Tibial artery (tissue), 4 donors: ENCODE results near the gene RSPRY1.

Experiments
- DNase-seq, 2 donors: peaks; one replicate each; pipeline ENCODE4 v3.0.0-alpha.2; 2019
- H3K27ac ChIP-seq, 2 donors: fragments of 200-600 bp; sonication (generic) in 1 of 2; 1 replicate in 1 of 2; 2 replicates in 1 of 2; pipeline ENCODE4 v1.5.1; 2018 to 2019; ENCODE audit warnings: mild to moderate bottlenecking in 1 of 2
- H3K27me3 ChIP-seq, 2 donors: fragments of 200-600 bp; sonication (generic) in 1 of 2; one replicate each; pipeline versions ENCODE4 v1.5.1 to v1.6.0; 2016 to 2019
- H3K36me3 ChIP-seq, 3 donors: fragments of 200-600 bp; sonication (generic) in 2 of 3; one replicate each; pipeline ENCODE4 v1.5.1; 2016 to 2019; ENCODE audit warnings: mild to moderate bottlenecking in 2 of 3
- H3K4me1 ChIP-seq, 4 donors: fragments of 200-600 bp; sonication (generic) in 2 of 4; 1 replicate in 3 of 4; 2 replicates in 1 of 4; pipeline ENCODE4 v1.5.1; 2016 to 2019
- H3K4me3 ChIP-seq, 2 donors: fragments of 200-600 bp; sonication (generic) in 1 of 2; 1 replicate in 1 of 2; 2 replicates in 1 of 2; pipeline ENCODE4 v1.5.1; 2018 to 2019; ENCODE audit warnings: mild to moderate bottlenecking in 2 of 2
- H3K9me3 ChIP-seq, 3 donors: fragments of 200-600 bp; sonication (generic) in 1 of 3; one replicate each; pipeline ENCODE4 v1.5.1; 2016 to 2019
- CTCF ChIP-seq, 2 experiments: fragments of 200-600 bp in 1 of 2; fragments of 450-650 bp in 1 of 2; IDR thresholded peaks; one replicate each; pipeline ENCODE4 v1.5.1; 2017 to 2019; ENCODE audit warnings: antibody characterized with exemption in 2 of 2, mild to moderate bottlenecking in 1 of 2, moderate library complexity in 1 of 2
- intact Hi-C: fragments of 100-400 bp; cut with DNase I; formaldehyde crosslinking; loops from one replicate; pipeline ENCODE4 v1.15.0; 2023; ENCODE audit warnings: low total_unique reads

RSPRY1 gene

DNA sequence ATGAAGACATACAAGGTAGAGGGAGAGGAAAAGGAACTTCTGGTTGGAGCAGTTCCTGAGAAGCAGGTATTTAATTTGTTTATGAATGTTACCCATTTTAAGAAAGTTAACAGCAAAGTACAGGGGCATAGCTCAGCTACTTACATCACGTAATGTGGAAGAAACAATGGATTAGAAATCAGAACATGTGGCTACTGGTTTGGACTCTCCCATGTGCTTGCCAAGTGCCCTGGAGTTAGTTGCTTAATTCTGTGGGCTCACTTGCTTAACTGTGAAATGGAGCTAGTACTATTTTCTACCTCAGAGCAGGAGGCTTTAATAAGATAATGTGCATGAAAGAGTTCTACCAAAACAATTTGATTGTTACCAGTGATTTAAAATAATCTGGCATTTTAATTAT, 27.3 kb downstream of the RSPRY1 start:
- peaks cover 0 to 9% (median 0%) of the 10 kb centered on the region in 3 donors for H3K9me3 ChIP-seq
- peaks cover 86 to 95% (median 90%) of the 10 kb centered on the region in 3 donors for H3K36me3 ChIP-seq
- H3K4me3 ChIP-seq, result no peak overlapping the region
- H3K27me3 ChIP-seq, result no peaks in the 10 kb centered on the region
- H3K27ac ChIP-seq, result no peak overlapping the region
- TF ChIP-seq CTCF (IDR thresholded peaks at IDR 0.05), result no peak
- H3K4me1 ChIP-seq, result no peaks in the 10 kb centered on the region
- DNase-seq, result no peak
- intact Hi-C loops, result no loop called here

DNA sequence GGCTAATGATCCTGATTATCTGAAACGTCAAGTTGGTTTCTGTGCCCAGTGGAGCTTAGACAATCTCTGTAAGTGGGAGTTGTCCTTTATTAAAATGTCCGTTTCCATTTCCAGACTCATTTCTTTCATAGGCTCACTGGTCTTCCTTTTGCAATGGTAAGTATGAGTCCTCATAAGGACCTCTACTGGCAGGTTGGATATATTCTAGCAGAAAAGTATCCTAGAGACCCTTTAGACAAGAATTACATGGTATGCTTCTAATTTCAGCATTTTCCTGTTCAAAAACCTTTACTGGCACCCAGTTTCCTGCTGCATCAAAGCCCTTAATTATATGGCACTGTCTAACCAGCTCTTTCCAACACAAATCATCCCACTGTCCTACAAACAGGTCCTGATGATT, 30.8 kb downstream of the RSPRY1 start:
- Histone ChIP-seq H3K4me3 (no peak overlapping the region), H3K9me3 (peaks cover 0 to 9% (median 0%) of the 10 kb centered on the region in 3 donors), H3K36me3 (peaks cover 79 to 93% (median 93%) of the 10 kb centered on the region in 3 donors), H3K27ac (no peak overlapping the region), H3K27me3 (no peaks in the 10 kb centered on the region), H3K4me1 (no peaks in the 10 kb centered on the region)
- no peak for TF ChIP-seq CTCF (IDR thresholded peaks at IDR 0.05)
- DNase-seq, result no peak
- intact Hi-C loops, result no loop called here

- peaks cover 64 to 94% (median 91%) of the 10 kb centered on the region in 3 donors for H3K36me3 ChIP-seq
- intact Hi-C loops, result no loop called here
Observed at GRCh38 chr16:57223057-57223456, 36.9 kb downstream of the RSPRY1 start.

GRCh38 chr16:57224651-57225335, 38.7 kb downstream of the RSPRY1 start:
- intact Hi-C loops, result no loop called here
- no peaks in the 10 kb centered on the region for H3K27me3 ChIP-seq
- H3K27ac ChIP-seq, result no peak overlapping the region
- no peaks in the 10 kb centered on the region for H3K4me1 ChIP-seq
- no peak for TF ChIP-seq CTCF (IDR thresholded peaks at IDR 0.05)
- no peak for DNase-seq
- no peaks in the 10 kb centered on the region for H3K9me3 ChIP-seq
- H3K36me3 ChIP-seq, result peaks cover 63 to 97% (median 87%) of the 10 kb centered on the region in 3 donors
- no peak overlapping the region for H3K4me3 ChIP-seq

More at GRCh38 chr16:57223057-57223456, 36.9 kb downstream of the RSPRY1 start:
- H3K9me3 ChIP-seq, result no peaks in the 10 kb centered on the region
- TF ChIP-seq CTCF (IDR thresholded peaks at IDR 0.05), result no peak
- DNase-seq, result no peak
- no peaks in the 10 kb centered on the region for H3K4me1 ChIP-seq
- H3K4me3 ChIP-seq, result no peak overlapping the region
- H3K27me3 ChIP-seq, result no peaks in the 10 kb centered on the region
- H3K27ac ChIP-seq, result no peak overlapping the region

- peaks cover 73 to 99% (median 87%) of the 10 kb centered on the region in 3 donors for H3K36me3 ChIP-seq
- no peaks in the 10 kb centered on the region for H3K4me1 ChIP-seq
- no peak for TF ChIP-seq CTCF (IDR thresholded peaks at IDR 0.05)
- H3K9me3 ChIP-seq, result no peaks in the 10 kb centered on the region
- H3K27me3 ChIP-seq, result no peaks in the 10 kb centered on the region
- H3K27ac ChIP-seq, result no peak overlapping the region
- intact Hi-C loops, result no loop called here
- no peak overlapping the region for H3K4me3 ChIP-seq
- no peak for DNase-seq
Observed at GRCh38 chr16:57225978-57226377, 39.8 kb downstream of the RSPRY1 start.
